Fibroblast of pulmonary artery (primary cell): ENCODE results near the gene SLC43A3.
A peak's percentile ranks its signal among the peaks of the same experiment; 100 is the strongest.

Source experiments
- DNase-seq: peaks from one replicate; pipeline ENCODE4 v3.0.0-alpha.2; 2010; ENCODE audit warnings: low read depth
- H3K4me3 ChIP-seq: replicated peaks from 2 replicates; pipeline ENCODE4 v1.5.1; 2011; ENCODE audit warnings: low read depth, mild to moderate bottlenecking, control low read depth, low read length, moderate library complexity
- TF ChIP-seq, protein P1 (sequence below): IDR thresholded peaks from 2 replicates; pipeline ENCODE4 v1.5.1; 2011; ENCODE audit warnings: mild to moderate bottlenecking, control low read depth, low read length, inconsistent platforms; ENCODE audit errors: missing control alignments

Gene SLC43A3

DNA sequence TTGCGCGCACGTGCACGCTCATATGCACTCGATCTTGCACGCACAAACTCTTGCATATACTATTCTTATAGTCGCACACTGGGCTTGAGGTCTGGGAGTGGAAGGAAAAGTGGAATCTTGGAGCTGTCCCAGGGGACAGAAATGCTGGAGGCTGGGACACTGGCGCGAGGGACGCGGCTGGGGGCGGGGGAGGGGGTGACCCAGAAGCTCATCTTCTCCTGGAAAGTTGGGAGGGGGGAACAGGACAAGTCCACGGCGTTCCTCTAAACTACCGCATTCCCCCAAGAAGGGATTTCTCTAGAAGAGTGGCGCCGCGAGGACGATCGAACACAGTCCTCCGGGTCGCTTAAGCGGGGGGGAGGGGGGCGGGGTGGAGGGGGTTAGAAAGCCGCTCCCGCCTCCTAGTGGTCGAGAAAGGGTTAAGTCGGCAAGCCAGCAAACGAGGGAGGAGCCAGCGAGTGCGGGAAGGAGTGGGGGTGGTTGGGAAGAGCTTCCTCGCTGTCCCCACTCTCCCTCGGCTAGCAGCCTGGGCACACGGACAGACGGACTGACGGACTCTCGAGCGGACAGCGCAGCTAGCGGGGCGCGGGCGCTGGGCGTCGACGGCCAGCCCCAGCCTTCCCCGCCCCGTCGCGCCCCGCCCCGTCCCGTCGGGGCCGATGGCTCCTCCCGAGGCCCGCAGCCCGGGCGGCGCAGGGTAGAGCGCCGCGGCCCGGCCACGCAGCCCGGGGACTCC lies 33.3 kb upstream of the SLC43A3 start, which contains the start of gene RTN4RL2:
TSS of gene RTN4RL2 (plus strand) at position 507 of the 736 bp plus-strand sequence. CDS start 338 bp downstream, outside the sequence.
- peak within 1 kb of the TSS; percentile 44 for H3K4me3 ChIP-seq
- peak; percentile 50 for DNase-seq
- TF ChIP-seq, protein P1, sequence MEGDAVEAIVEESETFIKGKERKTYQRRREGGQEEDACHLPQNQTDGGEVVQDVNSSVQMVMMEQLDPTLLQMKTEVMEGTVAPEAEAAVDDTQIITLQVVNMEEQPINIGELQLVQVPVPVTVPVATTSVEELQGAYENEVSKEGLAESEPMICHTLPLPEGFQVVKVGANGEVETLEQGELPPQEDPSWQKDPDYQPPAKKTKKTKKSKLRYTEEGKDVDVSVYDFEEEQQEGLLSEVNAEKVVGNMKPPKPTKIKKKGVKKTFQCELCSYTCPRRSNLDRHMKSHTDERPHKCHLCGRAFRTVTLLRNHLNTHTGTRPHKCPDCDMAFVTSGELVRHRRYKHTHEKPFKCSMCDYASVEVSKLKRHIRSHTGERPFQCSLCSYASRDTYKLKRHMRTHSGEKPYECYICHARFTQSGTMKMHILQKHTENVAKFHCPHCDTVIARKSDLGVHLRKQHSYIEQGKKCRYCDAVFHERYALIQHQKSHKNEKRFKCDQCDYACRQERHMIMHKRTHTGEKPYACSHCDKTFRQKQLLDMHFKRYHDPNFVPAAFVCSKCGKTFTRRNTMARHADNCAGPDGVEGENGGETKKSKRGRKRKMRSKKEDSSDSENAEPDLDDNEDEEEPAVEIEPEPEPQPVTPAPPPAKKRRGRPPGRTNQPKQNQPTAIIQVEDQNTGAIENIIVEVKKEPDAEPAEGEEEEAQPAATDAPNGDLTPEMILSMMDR = peak; percentile 11

DNA sequence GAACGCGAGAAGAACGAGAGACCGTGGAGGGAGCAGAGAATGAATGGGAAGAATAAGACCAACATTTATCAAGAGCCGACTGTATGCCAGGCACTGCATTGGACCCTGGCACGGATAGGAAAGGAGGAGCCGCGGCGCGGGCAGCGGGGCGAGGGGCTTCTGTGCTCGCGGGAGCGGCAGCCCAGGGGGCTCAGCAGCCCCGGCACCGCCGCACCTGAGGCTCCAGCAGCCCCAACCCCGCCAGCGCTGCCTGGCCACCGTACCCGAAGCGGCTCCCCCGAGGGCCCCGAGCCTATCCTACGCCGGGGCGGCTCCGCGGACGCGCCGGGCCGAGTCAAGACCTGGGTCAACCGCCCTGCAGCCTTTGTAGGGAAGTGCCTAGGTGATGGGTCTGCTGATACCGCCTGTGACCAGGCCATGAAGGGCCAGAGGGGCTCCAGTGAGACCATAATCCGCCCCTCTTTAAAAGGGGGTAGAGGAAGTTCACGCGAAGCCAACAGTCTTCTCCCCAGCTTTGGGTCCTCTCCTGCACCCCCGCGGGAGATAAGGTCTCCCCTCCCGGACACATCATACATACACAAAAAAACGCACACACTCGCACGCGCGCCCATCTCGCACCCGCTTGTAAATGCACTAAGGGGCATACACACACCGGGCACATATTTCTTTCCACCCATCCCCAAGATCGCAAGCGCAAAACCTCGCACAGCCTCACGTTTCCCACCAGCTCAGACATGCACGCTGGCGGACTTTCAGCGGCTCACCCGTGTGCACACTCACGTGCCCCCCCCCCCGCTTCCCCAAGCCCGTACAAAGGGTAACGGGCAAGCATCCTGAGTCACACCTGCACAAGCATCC lies 32.5 kb upstream of the SLC43A3 start:
- H3K4me3 ChIP-seq = peak overlapping the region; percentile 44
- DNase-seq = no peak
- TF ChIP-seq, protein P1 = no peak

DNA sequence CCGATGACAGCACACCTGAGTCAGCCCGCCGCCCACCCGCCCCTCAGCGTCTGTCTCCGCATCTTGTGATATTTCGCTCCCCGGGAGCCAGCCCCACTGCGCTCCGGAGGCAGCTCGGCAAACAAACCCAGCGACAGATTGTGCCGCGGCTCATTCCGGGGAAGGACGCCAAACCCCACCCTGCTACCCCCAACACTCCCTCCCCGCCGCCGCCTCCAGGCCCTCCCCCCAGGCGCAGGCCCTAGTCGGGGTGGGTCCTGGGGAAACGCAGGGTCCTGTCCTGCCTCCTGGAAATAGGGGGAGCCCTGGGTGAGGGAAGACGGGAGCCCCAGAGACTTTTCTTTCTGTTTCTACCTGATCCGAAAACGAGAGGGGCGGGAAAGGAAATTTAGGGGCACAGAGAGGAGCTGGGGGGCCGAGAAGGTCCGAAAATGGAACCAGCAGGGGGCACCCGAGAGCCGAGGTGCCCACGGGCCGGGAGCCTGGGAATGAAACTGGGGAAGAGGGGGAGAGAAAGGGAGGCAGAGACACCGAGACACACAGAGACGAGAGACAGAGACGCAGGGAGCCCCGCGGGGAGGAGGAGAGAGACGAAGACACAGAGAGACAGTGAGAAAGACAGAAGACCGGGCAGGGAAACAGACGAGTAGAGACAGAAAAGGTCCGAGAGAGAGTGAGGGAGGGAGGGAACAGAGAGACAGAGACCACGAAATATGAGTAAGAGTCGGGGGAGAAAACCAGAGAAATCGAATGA lies 31.7 kb upstream of the SLC43A3 start:
- peak overlapping the region; percentile 27 for H3K4me3 ChIP-seq
- TF ChIP-seq, protein P1 = peak; percentile 68
- no peak for DNase-seq

DNA sequence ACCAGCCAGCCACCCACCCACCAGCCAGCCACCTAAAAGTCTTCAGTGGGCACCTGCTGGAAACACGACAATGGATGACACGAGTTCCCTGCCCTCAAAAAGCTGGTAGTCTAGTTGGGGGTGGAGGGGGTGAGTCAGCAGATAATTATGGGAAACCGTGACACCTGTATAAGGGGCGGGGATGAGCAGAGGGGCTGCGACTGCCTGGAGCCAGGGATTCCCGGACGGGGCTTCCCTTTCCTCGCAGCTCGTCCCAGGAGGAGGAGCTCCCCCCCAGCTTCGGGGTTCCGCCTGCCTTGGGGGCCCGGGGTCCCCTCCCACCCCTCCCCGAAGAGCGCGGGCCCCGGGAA lies 31.1 kb upstream of the SLC43A3 start:
- no peak overlapping the region for H3K4me3 ChIP-seq
- no peak for DNase-seq
- TF ChIP-seq, protein P1 = no peak

- TF ChIP-seq, protein P1 = no peak
- no peak for DNase-seq
- no peak overlapping the region for H3K4me3 ChIP-seq
Measured at GRCh38 chr11:57457643-57458023, 30.7 kb upstream of the SLC43A3 start.

- H3K4me3 ChIP-seq = no peak overlapping the region
- TF ChIP-seq, protein P1 = peak; percentile 97
- peak; percentile 88 for DNase-seq
Measured at GRCh38 chr11:57456960-57457642, 30.2 kb upstream of the SLC43A3 start.
